NCI-H2227 (cell line): Measurements from ENCODE around the gene GYG2.
A peak's percentile ranks its signal among the peaks of the same experiment; 100 is the strongest.
"Not testable (repeated sequence)": the region's sequence is repeated elsewhere in the genome, so short reads cannot be mapped to it uniquely, and the experiment has no call there.

ENCODE experiments used
- DNase-seq: peaks from one replicate; lab custom pipeline; 2025; ENCODE audit not compliant: unreplicated experiment; lab: John Stamatoyannopoulos, UW

GYG2 gene

DNA sequence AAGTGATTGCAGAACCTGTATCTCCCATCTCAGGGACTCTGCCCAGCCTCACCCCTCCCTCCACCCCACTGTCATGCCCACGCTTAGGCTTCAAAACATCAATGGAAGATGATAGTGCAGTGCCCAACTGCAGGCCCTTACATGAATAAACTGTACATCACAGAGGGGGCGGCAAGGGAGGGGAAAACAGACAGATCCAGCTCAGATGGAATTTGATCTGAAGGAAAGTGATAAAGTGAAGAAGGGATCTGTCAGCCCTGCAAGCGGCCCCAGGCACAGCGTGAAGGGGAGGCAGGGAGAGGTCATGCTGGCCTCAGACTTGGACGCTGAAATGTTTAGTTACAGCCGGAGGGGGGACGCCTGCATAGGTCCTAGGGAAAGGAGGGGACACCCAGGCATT, 38.5 kb downstream of the GYG2 start:
- DNase-seq: no peak

GRCh38 chrX:2870650-2871049, 41.9 kb downstream of the GYG2 start:
- DNase-seq: no peak

DNA sequence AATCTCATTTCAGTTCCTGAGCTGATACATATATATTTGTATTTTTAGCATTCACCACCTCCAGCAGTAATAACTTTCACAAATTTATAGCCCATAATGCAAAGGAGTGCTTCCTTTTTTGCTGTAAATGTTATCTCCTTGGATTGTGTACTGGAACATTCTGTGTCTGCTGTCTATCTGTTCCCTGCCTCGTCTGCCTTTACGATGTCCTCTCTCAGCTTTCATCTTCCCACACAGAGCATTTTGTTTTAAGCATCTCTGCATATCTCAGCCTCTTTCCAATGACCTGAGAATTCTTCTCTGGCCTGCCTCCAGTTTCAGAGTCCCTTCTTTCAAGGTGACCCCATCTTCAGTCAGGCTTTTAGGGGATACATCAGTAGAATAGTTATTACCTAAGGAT, 43.1 kb downstream of the GYG2 start:
- no peak for DNase-seq

GRCh38 chrX:2872671-2873277, 44.0 kb downstream of the GYG2 start:
- DNase-seq: no peak

DNA sequence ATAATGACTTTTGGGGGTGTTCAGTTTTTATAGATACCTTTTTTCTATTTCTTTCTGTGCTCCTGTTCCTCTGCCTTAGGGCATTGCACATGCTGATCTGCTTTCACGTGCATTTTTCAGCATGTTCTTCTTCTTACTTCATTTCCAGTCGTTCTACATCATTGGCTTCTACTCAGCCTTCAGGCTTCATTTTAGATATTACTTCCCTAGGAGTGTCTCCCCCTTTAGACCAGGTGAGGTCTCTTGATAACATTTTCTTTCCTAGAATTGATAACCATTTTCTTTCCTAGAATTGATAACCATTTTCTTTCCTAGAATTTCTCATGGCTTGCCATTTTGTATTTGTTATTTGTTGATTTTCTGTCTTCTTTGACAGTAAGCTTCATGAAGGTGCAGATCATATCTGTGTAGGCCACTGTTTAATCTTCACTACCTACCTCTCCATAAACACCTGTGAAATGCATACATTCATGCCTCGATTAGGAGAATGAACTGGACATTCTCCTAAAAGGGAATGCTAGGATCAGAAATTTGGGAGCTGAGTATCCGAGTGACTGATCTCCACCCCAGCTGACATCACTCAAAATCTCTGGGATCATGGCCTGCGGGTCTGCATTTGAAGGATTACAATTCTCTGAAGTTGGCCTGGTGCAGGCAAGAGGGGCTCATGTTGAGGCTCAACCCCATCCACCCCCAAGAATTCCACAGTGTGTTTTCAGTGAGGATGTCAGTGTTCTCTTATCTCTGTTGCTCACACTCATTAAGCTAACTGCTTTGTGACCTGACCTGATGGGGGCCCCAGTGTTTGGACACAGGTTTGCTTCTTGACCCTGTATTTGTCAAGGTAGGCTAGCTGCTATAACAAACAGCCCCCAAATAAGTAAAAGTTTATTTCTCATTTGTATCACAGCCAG, 45.7 kb downstream of the GYG2 start:
- DNase-seq: no peak

DNA sequence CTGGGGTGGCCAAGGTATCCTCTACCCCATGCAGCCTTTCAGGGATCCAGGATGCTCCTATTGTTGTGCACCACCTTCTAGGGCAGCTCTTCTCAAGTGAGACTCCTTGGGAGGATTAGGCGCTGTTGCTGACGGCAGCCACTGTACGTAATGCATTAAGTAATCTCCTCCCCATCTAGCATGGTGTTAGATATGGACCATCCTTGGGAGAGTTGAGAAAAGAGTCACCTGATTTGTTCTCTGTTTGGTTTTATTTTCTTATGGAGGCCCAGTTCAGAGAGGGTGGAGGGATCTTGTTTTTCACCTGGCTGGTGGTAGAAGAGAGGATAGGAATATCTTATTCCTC, 46.4 kb downstream of the GYG2 start:
- no peak for DNase-seq

- DNase-seq: no peak
These were observed 47.2 kb downstream of the GYG2 start for GRCh38 chrX:2875798-2876399.

GRCh38 chrX:2878563-2878962, 49.8 kb downstream of the GYG2 start:
- DNase-seq: no peak

- no peak for DNase-seq
These were observed 50.9 kb downstream of the GYG2 start for GRCh38 chrX:2879670-2880069.

DNA sequence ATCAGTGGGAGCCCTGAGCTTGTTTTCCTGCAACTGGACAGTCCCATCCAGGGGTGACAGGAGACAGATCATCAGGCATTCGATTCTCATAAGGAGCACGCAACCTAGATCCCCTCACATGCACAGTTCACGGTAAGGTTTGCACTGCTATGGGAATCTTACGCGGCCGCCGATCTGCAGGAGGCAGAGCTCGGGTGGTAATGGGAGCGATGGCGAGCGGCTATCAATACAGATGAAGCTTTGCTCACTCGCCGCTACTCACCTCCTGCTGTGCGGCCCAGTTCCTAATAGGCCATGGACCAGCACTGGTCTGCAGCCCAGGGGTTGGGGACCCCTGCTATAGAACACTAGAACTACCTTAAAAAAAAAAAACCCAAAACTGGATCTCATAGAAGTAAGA, 55.0 kb downstream of the GYG2 start:
- DNase-seq: no peak

DNA sequence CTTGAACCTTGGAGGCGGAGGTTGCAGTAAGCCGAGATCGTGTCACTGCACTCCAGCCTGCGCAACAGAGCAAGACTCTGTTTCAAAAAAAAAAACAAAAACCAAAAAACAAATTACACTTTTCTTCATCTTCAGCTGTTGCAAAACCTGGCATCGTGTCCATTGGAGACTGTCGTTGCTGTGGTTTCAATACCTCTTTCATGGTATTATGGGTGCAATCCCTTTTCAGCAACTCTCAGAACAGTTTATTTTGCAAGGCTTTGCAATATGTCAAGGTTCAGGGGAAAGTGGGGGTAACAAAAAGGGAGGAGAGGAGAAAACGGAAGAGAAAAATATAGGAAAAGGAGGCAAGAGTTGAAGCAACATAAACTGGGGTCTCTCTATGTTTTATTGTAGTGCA, 59.6 kb downstream of the GYG2 start:
- no peak for DNase-seq

- DNase-seq: no peak
These were observed 60.4 kb downstream of the GYG2 start for GRCh38 chrX:2889045-2889605.

- peak; percentile 7 for DNase-seq
These were observed 61.2 kb downstream of the GYG2 start for GRCh38 chrX:2889706-2890490.

- DNase-seq: not testable (repeated sequence)
These were observed 62.1 kb downstream of the GYG2 start for GRCh38 chrX:2890536-2891460.

DNA sequence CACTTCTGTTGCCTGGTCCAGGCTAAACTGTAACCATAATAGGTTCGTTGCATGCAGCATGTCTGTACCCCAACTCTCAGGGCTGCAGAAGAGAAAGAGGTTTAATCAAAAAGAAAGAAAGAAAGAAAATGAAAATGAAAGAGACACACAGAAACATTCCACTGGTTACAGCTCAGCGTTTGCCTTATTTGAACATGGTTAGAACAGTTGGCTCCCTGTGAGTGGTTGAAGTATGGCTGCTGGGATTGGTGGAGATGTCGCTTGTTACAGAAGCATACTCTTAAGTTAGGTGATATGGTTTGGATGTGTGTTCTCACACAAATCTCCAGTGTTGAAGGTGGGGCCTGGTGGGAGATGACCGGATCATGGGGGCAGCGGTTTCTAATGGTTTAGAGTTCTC, 64.1 kb downstream of the GYG2 start:
- no peak for DNase-seq

DNA sequence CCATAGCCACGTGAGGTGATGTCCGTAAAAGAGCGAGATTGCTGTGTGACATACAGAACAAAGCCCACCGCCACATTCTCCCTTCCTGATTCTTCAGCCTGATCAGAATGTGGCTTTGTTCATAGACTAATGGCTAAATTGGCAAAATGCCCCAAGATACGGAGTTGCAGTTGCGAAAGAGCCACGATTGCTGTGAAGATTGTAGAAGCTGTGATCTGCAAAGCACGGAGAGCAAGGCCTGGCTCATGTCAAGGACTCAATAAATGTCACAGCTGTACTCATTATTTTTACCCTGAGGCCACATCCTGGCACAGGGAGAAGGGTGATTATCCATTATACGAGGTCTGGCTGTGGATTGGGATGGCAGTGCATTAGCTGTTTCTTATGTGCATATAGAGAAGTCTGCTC, 66.2 kb downstream of the GYG2 start:
- peak; percentile 54 for DNase-seq

DNA sequence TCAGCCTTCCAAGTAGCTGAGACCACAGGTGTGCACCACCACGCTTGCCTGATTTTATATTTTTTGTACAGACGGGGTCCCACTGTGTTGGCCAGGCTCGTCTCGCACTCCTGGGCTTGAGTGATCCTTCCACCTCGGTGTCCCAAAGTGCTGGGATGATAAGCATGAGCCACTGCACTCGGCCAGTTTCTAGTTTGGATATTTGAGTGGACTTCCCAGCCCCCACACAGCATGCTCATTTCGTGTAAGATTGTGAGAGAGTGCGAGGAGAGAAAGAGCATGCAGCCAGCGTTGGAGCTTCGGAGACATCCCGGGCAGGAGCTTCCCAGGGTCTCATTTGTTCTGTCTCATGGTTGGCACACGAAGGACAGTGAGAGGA, 68.6 kb downstream of the GYG2 start:
- no peak for DNase-seq

GRCh38 chrX:2897690-2898623, 69.2 kb downstream of the GYG2 start:
- DNase-seq: not testable (repeated sequence)
